Measurements from ENCODE around the gene DAGLA.

Gene DAGLA

GRCh38 chr11:61684870-61685616, 4.9 kb downstream of the DAGLA start:
- H3K9me3 ChIP-seq: no peaks in the 10 kb centered on the region
- no peak overlapping the region for H3K27ac ChIP-seq
- no peaks in the 10 kb centered on the region for H3K36me3 ChIP-seq
- TF ChIP-seq CTCF (IDR thresholded peaks at IDR 0.05): no peak
- no peak overlapping the region for H3K4me3 ChIP-seq (ENCODE audit: low read depth in 1 of 2, low read length in 1 of 2)
- H3K27me3 ChIP-seq: peaks cover 64% of the 10 kb centered on the region
- H3K4me1 ChIP-seq (ENCODE audit: control insufficient read depth in 1 of 2, insufficient read depth in 1 of 2, low read depth in 1 of 2, low read length in 1 of 2): peaks cover 0 to 6% of the 10 kb centered on the region in 2 experiments

- H3K36me3 ChIP-seq: no peaks in the 10 kb centered on the region
- peaks cover 58% of the 10 kb centered on the region for H3K27me3 ChIP-seq
- peaks cover 0 to 3% of the 10 kb centered on the region in 2 experiments for H3K4me1 ChIP-seq (ENCODE audit: control insufficient read depth in 1 of 2, insufficient read depth in 1 of 2, low read depth in 1 of 2, low read length in 1 of 2)
- no peak overlapping the region for H3K27ac ChIP-seq
- H3K9me3 ChIP-seq: no peaks in the 10 kb centered on the region
- no peak for TF ChIP-seq CTCF (IDR thresholded peaks at IDR 0.05)
- no peak overlapping the region for H3K4me3 ChIP-seq (ENCODE audit: low read depth in 1 of 2, low read length in 1 of 2)
Observed at GRCh38 chr11:61685617-61685967, 5.4 kb downstream of the DAGLA start.

GRCh38 chr11:61686066-61686465, 5.9 kb downstream of the DAGLA start:
- no peak for TF ChIP-seq CTCF (IDR thresholded peaks at IDR 0.05)
- H3K36me3 ChIP-seq: no peaks in the 10 kb centered on the region
- H3K27me3 ChIP-seq: peaks cover 53% of the 10 kb centered on the region

GRCh38 chr11:61686469-61686868, 6.3 kb downstream of the DAGLA start:
- no peaks in the 10 kb centered on the region for H3K9me3 ChIP-seq
- H3K27me3 ChIP-seq: peaks cover 49% of the 10 kb centered on the region
- no peak for TF ChIP-seq CTCF (IDR thresholded peaks at IDR 0.05)
- H3K36me3 ChIP-seq: no peaks in the 10 kb centered on the region
- H3K4me3 ChIP-seq (ENCODE audit: low read depth in 1 of 2, low read length in 1 of 2): no peak overlapping the region
- H3K27ac ChIP-seq: no peak overlapping the region
- H3K4me1 ChIP-seq (ENCODE audit: control insufficient read depth in 1 of 2, insufficient read depth in 1 of 2, low read depth in 1 of 2, low read length in 1 of 2): peaks cover 0 to 3% of the 10 kb centered on the region in 2 experiments

More at GRCh38 chr11:61686066-61686465, 5.9 kb downstream of the DAGLA start:
- H3K4me3 ChIP-seq (ENCODE audit: low read depth in 1 of 2, low read length in 1 of 2): no peak overlapping the region
- H3K27ac ChIP-seq: no peak overlapping the region
- H3K4me1 ChIP-seq (ENCODE audit: control insufficient read depth in 1 of 2, insufficient read depth in 1 of 2, low read depth in 1 of 2, low read length in 1 of 2): peaks cover 0 to 3% of the 10 kb centered on the region in 2 experiments
- no peaks in the 10 kb centered on the region for H3K9me3 ChIP-seq

GRCh38 chr11:61687420-61687819, 7.2 kb downstream of the DAGLA start:
- Histone ChIP-seq H3K36me3 (no peaks in the 10 kb centered on the region), H3K4me1 (ENCODE audit: control insufficient read depth in 1 of 2, insufficient read depth in 1 of 2, low read depth in 1 of 2, low read length in 1 of 2) (peaks cover 0 to 3% of the 10 kb centered on the region in 2 experiments), H3K9me3 (no peaks in the 10 kb centered on the region), H3K27me3 (peaks cover 44% of the 10 kb centered on the region), H3K27ac (no peak overlapping the region), H3K4me3 (ENCODE audit: low read depth in 1 of 2, low read length in 1 of 2) (no peak overlapping the region)
- no peak for TF ChIP-seq CTCF (IDR thresholded peaks at IDR 0.05)

Data from neutrophil (primary cell).